Measurements from ENCODE around the gene TMEM151B.
"Not testable (repeated sequence)": the region's sequence is repeated elsewhere in the genome, so short reads cannot be mapped to it uniquely, and the experiment has no call there.

Gene TMEM151B

DNA sequence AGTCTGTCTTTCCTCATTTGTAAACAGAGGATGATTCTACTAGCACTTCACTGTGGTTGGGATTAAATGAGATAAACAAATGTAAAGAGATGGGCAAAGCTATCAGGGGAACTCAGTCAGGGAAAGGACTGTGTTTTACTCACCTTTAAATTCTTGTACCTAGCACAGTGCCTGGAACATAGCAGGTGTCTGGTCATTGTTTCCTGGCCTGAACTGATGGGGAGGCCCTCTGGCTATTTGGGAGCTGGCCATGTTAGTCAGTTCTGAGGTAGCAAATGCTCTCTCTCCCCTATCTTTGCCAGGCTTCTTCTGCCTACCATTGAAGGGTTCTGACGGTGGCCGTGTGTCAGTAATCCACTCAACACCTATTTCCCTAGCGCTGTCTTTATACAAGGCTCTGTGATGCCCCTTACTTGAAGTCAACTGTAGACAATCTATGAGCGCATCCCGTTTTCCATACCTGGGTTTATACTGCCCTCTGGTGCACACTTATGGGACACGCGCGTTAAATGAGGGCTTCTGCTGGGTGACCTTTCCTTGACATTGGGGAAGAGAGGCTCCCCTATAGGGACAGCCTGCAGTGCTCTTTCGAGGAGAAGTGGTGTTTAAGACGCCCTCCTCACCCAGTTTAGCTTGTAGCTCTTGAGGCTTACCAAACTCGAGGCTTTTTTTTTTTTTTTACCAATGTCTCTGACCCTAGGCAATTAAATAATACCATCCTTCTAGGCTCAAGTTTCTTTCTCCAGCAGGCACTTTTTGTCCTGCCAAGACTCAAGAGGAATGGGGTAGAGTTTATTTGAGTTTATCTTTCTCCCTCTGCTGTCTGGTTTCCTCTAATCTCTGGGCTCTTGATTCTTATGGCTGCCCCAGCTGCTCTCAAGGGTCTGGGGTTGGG is 68.2 kb downstream of the TMEM151B start:
- TF ChIP-seq JUND (IDR thresholded peaks at IDR 0.05; ENCODE audit: low read depth) = no peak
- in situ Hi-C loops (cut with HindIII; ENCODE audit: low pct_unique_long_range_greater_than_20kb, low sequenced_read_pairs) = no loop called here
- peak; percentile 41 to 80 for DNase-seq (ENCODE audit: low read depth in 1 of 2, low spot score in 1 of 2)

DNA sequence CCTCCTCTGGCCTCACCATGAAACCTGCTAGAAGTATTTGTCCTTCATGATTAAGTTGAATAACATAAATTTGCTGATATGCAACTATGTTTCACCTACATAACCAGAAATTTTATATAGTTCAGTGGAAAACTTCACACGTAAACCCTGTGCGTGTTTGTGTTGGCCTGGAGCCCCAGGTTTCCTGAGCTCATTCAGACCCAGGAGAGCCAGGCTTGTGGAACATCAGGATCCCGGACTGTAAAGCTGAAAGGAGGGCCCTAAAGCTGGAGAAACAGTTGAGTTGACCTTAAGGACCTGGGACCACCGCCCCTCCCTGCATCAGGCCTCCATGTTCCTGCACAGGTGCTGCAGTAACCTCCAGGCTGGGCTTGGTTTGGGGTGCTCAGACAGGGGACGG is 69.1 kb downstream of the TMEM151B start:
- TF ChIP-seq JUND (IDR thresholded peaks at IDR 0.05; ENCODE audit: low read depth) = no peak
- in situ Hi-C loops (cut with HindIII; ENCODE audit: low pct_unique_long_range_greater_than_20kb, low sequenced_read_pairs) = no loop called here
- DNase-seq (ENCODE audit: low read depth in 1 of 2, low spot score in 1 of 2) = no peak

GRCh38 chr6:44339763-44340625 is 69.7 kb downstream of the TMEM151B start:
- in situ Hi-C loops (cut with HindIII; ENCODE audit: low pct_unique_long_range_greater_than_20kb, low sequenced_read_pairs) = no loop called here
- no peak for TF ChIP-seq JUND (IDR thresholded peaks at IDR 0.05; ENCODE audit: low read depth)
- DNase-seq (ENCODE audit: low read depth in 1 of 2, low spot score in 1 of 2) = peak in 1 of 2 experiments; percentile 6

DNA sequence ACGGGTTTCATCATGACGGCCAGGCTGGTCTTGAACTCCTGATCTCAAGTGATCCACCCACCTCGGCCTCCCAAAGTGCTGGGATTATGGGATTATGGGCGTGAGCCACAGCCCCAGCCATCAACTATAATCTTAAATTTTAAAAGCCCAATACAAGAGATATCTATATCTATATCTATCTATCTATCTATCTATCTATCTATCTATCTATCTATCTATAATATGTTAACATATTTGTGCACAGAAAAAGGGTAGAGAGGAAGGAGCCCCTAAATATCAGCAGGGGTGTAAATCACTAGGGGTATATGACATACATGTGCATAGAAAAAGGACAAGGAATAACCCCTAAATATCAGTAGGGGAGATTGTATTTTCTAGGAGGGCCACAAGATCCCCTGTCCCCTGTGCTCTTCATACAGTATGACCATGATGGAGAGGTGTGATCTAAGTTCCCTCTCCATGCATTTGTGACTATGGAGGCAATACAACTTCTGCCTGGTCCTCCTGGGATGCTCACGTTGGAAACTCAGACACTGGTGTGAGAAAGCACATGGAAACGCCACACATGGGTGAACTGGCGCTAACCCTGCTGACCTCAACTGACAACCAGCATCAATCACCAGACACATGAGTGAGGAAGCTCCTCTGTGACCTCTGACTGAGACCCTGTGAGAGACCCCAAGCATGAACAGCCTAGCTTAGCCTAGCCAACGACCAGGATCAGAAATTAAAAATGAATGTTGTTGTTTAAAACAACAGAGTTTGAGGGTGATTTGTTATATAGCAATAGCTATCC is 71.0 kb downstream of the TMEM151B start:
- in situ Hi-C loops (cut with HindIII; ENCODE audit: low pct_unique_long_range_greater_than_20kb, low sequenced_read_pairs) = no loop called here
- no peak for DNase-seq (ENCODE audit: low read depth in 1 of 2, low spot score in 1 of 2)
- no peak for TF ChIP-seq JUND (IDR thresholded peaks at IDR 0.05; ENCODE audit: low read depth)

DNA sequence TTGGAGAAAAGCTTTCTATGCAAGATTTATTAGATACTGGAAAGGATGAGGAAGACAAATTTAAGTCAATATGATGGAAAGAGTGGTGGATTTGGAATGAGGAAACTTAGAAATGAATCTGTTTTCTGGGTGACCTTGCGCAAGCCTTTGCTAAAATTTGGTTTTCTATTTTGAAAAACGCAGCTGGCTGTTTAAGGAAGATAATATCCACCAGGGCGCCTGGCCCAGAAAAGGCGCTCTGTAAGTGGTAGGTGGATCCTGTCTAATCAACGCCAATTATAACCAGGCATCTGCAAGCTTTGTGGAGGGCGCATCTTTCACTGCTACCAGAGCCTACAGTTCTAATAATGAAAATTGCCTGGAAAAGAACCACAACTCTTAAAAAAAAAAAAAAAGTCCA is 71.8 kb downstream of the TMEM151B start:
- in situ Hi-C loops (cut with HindIII; ENCODE audit: low pct_unique_long_range_greater_than_20kb, low sequenced_read_pairs) = no loop called here
- DNase-seq (ENCODE audit: low read depth in 1 of 2, low spot score in 1 of 2) = no peak
- no peak for TF ChIP-seq JUND (IDR thresholded peaks at IDR 0.05; ENCODE audit: low read depth)

DNA sequence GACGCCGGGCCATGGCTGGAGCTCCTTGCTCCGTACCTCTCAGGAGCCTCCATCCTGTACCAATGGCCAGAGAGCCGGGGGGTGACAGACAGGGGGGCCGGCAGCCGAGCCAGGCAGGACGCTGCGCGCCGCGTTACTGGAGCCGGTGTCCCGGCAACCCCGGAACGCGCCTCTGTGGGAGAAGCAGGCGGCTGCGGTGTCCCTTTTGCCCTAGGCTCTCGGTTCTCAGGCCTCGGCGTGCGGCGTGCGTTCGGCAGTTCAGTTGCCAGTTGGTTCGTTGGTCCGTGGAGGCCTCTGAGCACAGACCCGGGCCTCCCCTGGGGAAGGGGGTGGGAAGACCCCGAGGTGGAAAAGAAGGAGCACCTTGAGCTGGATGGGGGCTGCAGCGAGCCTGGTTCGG is 72.2 kb downstream of the TMEM151B start, which contains the start of gene SPATS1:
TSS of gene SPATS1 (plus strand) at position 162 of the 400 bp plus-strand sequence. CDS start 446 bp downstream, outside the sequence.
- DNase-seq (ENCODE audit: low read depth in 1 of 2, low spot score in 1 of 2) = no peak
- in situ Hi-C loops (cut with HindIII; ENCODE audit: low pct_unique_long_range_greater_than_20kb, low sequenced_read_pairs) = no loop called here
- no peak for TF ChIP-seq JUND (IDR thresholded peaks at IDR 0.05; ENCODE audit: low read depth)

GRCh38 chr6:44346818-44347217 is 76.6 kb downstream of the TMEM151B start:
- in situ Hi-C loops (cut with HindIII; ENCODE audit: low pct_unique_long_range_greater_than_20kb, low sequenced_read_pairs); DNase-seq (ENCODE audit: low read depth in 1 of 2, low spot score in 1 of 2): not testable (repeated sequence)

- DNase-seq (ENCODE audit: low read depth in 1 of 2, low spot score in 1 of 2) = no peak
- in situ Hi-C loops (cut with HindIII; ENCODE audit: low pct_unique_long_range_greater_than_20kb, low sequenced_read_pairs) = no loop called here
- TF ChIP-seq JUND (IDR thresholded peaks at IDR 0.05; ENCODE audit: low read depth) = no peak
These were observed 79.8 kb downstream of the TMEM151B start for GRCh38 chr6:44349904-44350649.

GRCh38 chr6:44350650-44350994 is 80.4 kb downstream of the TMEM151B start:
- in situ Hi-C loops (cut with HindIII; ENCODE audit: low pct_unique_long_range_greater_than_20kb, low sequenced_read_pairs); DNase-seq (ENCODE audit: low read depth in 1 of 2, low spot score in 1 of 2): not testable (repeated sequence)

DNA sequence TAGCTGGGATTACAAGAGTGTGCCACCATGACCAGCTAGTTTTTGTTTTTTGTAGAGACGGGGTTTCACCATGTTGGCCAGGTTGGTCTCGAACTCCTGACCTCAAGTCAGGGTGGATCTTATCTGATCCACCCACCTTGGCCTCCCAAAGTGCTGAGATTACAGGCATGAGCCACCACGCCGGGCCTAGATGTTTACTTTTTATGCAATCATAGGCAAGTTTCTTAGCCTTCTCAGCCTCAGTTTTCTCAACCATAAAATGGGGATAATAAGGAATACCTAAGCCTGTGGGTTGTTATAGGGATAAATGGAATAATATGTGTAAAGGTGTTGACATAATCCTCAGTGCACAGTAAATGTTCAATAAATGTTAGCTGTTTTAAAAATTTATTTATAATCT is 82.0 kb downstream of the TMEM151B start:
- in situ Hi-C loops (cut with HindIII; ENCODE audit: low pct_unique_long_range_greater_than_20kb, low sequenced_read_pairs) = no loop called here
- no peak for DNase-seq (ENCODE audit: low read depth in 1 of 2, low spot score in 1 of 2)
- TF ChIP-seq JUND (IDR thresholded peaks at IDR 0.05; ENCODE audit: low read depth) = no peak

DNA sequence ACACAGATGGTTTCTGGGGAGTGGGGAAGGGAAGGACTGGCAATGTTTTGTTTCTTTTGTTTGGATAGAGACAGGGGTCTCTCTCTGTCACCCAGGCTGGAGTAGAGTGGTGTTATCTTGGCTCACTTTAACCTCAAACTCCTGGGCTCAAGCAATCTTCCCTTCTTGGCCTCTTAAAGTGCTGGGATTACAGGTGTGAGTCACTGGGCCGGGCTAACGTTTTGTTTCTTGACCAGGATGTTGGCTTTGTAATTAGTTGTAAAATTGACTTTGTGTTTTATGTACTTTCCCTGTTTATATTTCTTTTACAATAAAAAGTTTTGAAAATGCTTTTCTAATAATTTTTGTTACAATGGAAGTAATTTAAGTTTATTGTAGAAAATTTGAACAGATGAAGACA is 83.1 kb downstream of the TMEM151B start:
- TF ChIP-seq JUND (IDR thresholded peaks at IDR 0.05; ENCODE audit: low read depth) = no peak
- in situ Hi-C loops (cut with HindIII; ENCODE audit: low pct_unique_long_range_greater_than_20kb, low sequenced_read_pairs) = no loop called here
- no peak for DNase-seq (ENCODE audit: low read depth in 1 of 2, low spot score in 1 of 2)

- in situ Hi-C loops (cut with HindIII; ENCODE audit: low pct_unique_long_range_greater_than_20kb, low sequenced_read_pairs) = no loop called here
- no peak for DNase-seq (ENCODE audit: low read depth in 1 of 2, low spot score in 1 of 2)
- no peak for TF ChIP-seq JUND (IDR thresholded peaks at IDR 0.05; ENCODE audit: low read depth)
These were observed 85.4 kb downstream of the TMEM151B start for GRCh38 chr6:44355640-44356039.

Data from T47D (cell line).